OCI-LY7 (cell line): ENCODE measurements around the gene LPP.

Experiments used
- EZH2phosphoT487 ChIP-seq: fragments of 200-600 bp; sonication (generic); IDR thresholded peaks from 2 replicates; pipeline ENCODE4 v1.6.1; 2018; ENCODE audit warnings: low read depth, borderline replicate concordance, mild to moderate bottlenecking, mixed run types, antibody characterized with exemption, low read length, moderate library complexity, mixed read lengths
- TF ChIP-seq, protein P1 (sequence below): fragments of 200-600 bp; sonication (generic); conservative IDR thresholded peaks from 2 replicates; pipeline ENCODE4 v1.5.1; 2014; ENCODE audit warnings: mild to moderate bottlenecking, antibody characterized with exemption, low read length, moderate library complexity, mixed read lengths

DNA sequence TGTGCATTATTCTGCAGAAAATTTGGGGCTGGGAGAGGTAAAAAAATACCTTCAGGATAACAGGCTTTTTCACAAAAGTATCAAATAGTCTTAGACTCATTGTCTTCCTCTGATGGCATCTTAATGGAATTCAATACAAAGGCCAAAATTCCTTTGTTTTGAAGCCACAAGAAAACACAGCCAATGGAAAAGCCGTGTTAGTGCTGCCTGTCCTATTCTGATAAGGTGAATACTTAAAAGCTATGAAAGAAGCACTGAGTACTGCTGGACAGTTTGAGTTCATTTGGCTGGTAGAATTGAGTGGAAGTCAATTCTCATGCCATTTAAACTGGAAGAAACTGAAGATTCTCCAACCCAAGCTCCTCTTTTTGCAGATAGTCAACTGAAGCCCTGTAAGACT is 622.5 kb downstream of the LPP start:
- TF ChIP-seq, protein P1, sequence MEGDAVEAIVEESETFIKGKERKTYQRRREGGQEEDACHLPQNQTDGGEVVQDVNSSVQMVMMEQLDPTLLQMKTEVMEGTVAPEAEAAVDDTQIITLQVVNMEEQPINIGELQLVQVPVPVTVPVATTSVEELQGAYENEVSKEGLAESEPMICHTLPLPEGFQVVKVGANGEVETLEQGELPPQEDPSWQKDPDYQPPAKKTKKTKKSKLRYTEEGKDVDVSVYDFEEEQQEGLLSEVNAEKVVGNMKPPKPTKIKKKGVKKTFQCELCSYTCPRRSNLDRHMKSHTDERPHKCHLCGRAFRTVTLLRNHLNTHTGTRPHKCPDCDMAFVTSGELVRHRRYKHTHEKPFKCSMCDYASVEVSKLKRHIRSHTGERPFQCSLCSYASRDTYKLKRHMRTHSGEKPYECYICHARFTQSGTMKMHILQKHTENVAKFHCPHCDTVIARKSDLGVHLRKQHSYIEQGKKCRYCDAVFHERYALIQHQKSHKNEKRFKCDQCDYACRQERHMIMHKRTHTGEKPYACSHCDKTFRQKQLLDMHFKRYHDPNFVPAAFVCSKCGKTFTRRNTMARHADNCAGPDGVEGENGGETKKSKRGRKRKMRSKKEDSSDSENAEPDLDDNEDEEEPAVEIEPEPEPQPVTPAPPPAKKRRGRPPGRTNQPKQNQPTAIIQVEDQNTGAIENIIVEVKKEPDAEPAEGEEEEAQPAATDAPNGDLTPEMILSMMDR, result no peak
- TF ChIP-seq EZH2phosphoT487, result no peak
